Fibroblast of lung (primary cell): ENCODE measurements around the gene OVCA2.

ENCODE experiments used
- CTCF ChIP-seq, 2 donors: IDR thresholded peaks in 1 of 2; conservative IDR thresholded peaks in 1 of 2; 1 replicate in 1 of 2; 2 replicates in 1 of 2; pipeline ENCODE4 v1.5.1; 2011 to 2012; ENCODE audit warnings: low read length in 2 of 2, control low read depth in 1 of 2, inconsistent platforms in 1 of 2, low read depth in 1 of 2, mild to moderate bottlenecking in 1 of 2
- EZH2 ChIP-seq: IDR thresholded peaks from 2 replicates; pipeline ENCODE4 v1.5.1; 2012; ENCODE audit warnings: low read length, control low read depth, mild to moderate bottlenecking; ENCODE audit errors: missing control alignments

GRCh38 chr17:2062571-2063183, 20.9 kb downstream of the OVCA2 start:
- TF ChIP-seq CTCF (conservative IDR thresholded peaks at IDR 0.05 in 1 of 2, IDR thresholded peaks at IDR 0.05 in 1 of 2; ENCODE audit: low read depth in 1 of 2, low read length in 2 of 2): no peak
- no peak for TF ChIP-seq EZH2
